Measurements from ENCODE around the gene CRYZ.

DNA sequence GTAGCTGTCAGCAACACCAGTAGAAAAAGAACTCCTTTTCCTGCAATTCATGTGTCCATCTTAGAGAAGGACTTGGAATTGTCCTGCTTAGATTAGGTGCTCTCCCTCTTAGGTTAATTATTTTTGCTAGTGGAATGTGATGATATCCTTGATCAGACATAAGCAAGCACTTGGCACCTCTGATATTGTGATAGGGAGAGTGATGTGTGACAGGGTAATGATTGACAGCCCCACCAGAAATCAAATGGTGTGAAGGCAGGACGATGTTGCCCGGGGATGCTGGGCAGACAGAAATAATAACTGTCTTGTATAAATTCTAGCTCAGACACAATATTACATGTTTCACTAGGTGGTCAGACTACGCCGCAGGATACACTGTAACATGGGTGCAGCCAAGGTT, 4.5 kb upstream of the CRYZ start:
- TF ChIP-seq CTCF (conservative IDR thresholded peaks at IDR 0.05; ENCODE audit: low read depth, low read length) (no peak), EZH2 (IDR thresholded peaks at IDR 0.05; ENCODE audit: low read length, unreplicated experiment) (no peak), EZH2phosphoT487 (IDR thresholded peaks at IDR 0.05; ENCODE audit: borderline replicate concordance, low read length) (no peak)
